HG02642 (cell line): ENCODE data around the gene BICD2.

Experiments
- ATAC-seq: cut with Tn5 transposase; IDR thresholded peaks from one replicate; pipeline ENCODE4 v1.9.1; 2021; ENCODE audit warnings: mild to moderate bottlenecking; ENCODE audit not compliant: unreplicated experiment, poor library complexity

The BICD2 gene

GRCh38 chr9:92729735-92730155 lies 34.9 kb downstream of the BICD2 start:
- ATAC-seq = no peak

DNA sequence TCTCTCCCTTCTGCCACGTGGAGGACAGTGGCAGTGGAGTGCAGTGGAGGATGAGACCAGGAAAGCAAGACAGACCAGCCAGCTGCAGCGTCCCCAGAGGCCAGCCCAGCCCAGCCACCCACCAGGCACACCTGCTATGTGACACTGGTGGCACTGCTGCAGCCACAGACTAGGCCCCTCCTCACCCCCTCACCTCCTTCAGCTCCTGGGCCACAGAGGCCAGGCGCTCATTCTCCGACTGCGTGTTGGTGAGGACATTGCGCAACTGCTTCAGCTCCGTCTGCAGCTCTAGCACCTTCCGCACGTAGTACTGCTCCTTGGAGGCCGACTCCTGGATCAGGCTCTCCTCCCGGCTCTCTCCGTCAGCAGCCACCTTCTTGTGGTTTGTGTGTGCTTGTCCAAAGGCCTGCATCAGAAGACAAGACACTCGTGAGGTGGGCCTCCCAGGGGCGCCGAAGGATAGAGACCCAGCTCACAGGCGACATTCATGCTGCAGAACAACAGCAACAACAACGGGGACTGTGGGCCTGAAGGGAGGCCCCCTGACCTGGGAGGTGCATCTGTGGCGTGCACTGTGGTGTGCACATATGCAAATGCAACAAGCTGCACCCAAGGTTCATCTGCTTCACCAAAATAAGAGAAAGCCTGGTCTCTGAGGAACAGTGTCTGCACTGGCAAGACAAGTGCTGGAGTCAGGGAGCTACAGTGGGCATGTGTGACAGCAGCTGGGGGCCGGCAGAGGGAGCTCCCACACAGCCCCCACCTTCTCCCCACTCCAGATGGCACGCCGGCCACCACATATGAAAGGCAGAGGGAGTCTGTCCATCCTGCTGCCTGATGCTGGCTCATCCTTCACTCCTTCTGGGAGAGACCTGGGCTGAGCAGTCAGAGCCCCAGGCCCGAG lies 35.5 kb downstream of the BICD2 start:
- peak; percentile 79 for ATAC-seq

- ATAC-seq = no peak
These were observed 36.6 kb downstream of the BICD2 start for GRCh38 chr9:92727716-92728700.

- no peak for ATAC-seq
These were observed 37.5 kb downstream of the BICD2 start for GRCh38 chr9:92726971-92727715.

GRCh38 chr9:92726348-92726747 lies 38.3 kb downstream of the BICD2 start:
- ATAC-seq = no peak

DNA sequence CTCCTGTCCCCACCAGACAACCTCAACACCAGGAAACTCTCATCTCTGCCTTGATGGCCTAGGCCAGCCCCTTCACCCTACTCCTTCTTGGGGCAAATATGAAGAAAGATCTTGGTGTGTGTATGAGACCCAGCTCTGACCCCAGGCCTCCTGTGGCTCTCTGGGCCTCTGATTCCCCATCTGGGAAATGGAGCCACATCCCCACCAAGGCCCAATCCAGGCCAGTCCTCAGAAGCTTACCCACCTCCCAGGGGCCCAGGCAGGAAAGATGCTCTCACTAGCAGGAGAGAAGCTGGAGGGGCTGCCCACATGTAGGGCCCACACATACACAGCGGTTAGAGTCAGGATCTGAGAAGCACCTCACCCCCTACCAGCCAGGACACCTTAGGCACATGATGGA lies 38.9 kb downstream of the BICD2 start:
- no peak for ATAC-seq

DNA sequence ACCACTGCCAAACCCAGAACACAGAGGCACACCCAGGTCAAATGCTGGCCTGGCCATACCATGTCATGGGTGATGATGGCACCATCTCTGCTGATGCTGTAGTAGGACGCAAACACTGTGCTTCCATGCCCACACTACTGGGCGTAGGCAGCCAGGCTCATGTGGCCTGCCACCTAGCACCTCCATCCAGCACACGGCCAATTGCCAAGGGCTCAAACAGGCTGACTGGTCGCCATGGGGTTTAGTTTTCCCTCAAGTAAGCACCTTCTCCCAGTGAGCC lies 39.4 kb downstream of the BICD2 start:
- ATAC-seq = no peak

GRCh38 chr9:92724528-92725265 lies 39.9 kb downstream of the BICD2 start:
- ATAC-seq = no peak

DNA sequence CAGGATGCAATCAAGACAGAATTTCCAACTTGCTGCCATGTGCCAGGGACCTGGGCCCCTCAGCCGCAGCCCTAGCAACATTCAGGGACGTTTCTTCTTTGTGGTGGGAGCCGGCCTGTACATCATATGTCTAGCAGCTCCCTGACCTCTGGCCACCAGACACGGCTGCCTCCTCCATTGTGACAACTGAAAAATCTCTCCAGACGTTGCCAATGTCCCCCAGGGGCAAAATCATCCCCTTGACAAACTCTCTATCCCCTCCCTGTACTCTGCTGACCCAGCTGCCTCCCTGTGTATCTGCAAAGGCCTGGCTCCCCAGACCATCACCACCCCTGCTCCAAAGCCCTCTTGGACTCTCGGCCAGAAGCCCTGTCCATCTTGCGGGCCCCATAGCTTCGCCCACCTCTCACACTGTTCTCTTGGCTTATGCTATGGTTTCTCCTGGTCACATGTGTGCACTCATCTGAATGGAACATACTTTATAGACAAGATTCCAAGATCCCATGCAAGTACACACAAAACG lies 40.8 kb downstream of the BICD2 start:
- ATAC-seq = no peak

- no peak for ATAC-seq
These were observed 41.4 kb downstream of the BICD2 start for GRCh38 chr9:92723299-92723625.

GRCh38 chr9:92722386-92723298 lies 42.0 kb downstream of the BICD2 start:
- no peak for ATAC-seq

DNA sequence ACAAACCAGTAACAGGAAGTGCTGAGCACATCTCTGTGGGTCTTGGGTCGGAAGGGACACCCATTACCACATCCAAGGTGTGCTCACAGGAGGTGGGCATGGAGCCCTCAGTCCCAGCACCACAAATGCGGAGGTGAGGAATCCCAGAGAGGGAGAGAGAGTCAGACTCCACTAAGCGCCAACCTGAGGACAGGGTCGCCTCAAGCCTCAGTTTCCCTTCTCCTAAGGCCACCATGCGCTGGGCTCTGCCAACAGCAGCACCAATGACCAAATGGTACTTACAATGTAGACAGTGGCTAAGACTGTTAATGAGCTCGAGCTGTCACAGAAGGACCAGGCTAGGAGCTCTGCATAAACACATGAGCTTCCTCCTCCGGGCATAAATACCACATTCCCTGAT lies 43.1 kb downstream of the BICD2 start:
- no peak for ATAC-seq

- ATAC-seq = no peak
These were observed 43.7 kb downstream of the BICD2 start for GRCh38 chr9:92720807-92721535.

GRCh38 chr9:92720209-92720765 lies 44.3 kb downstream of the BICD2 start:
- no peak for ATAC-seq

- ATAC-seq = no peak
These were observed 45.5 kb downstream of the BICD2 start for GRCh38 chr9:92719028-92719647.

GRCh38 chr9:92718086-92719001 lies 46.3 kb downstream of the BICD2 start:
- ATAC-seq = no peak
